Measurements from ENCODE around the gene ABCB4. TPM values are rescaled to one million over a fixed set of nuclear protein-coding genes. Genes with fewer than 3 reads are reported as not detected.

Gene ABCB4
- total and polyA plus RNA-seq, 2 of the 8 experiments (the other 6 are each of a cell fraction or from before 2014, with no cell fraction given), result 0.54 to 0.60 TPM

- Histone ChIP-seq H2BK12ac (ENCODE audit: low read depth, low read length) (peak overlapping the region; percentile 41; the same call in 1 of the 2 replicates), H4K8ac (ENCODE audit: extremely low read depth, insufficient read depth, low read length) (no peak overlapping the region), H2AK5ac (ENCODE audit: low read depth, low read length) (no peak overlapping the region), H3K27ac (ENCODE audit: low read depth, low read length) (no peak overlapping the region), H3K9ac (replicated peaks in 1 of 4; ENCODE audit: extremely low read depth in 1 of 4, low read depth in 3 of 4, low read length in 3 of 4) (no peak overlapping the region), H3K18ac (ENCODE audit: extremely low read depth, low read length) (no peak overlapping the region), H3K27me3 (replicated peaks in 1 of 4; ENCODE audit: control insufficient read depth in 3 of 4, extremely low read depth in 1 of 4, insufficient read depth in 3 of 4, low read length in 3 of 4) (no peaks in the 10 kb centered on the region), H2BK20ac (ENCODE audit: low read length) (no peak overlapping the region), H3K23ac (ENCODE audit: insufficient read length) (no peak overlapping the region), H3K4me1 (replicated peaks in 1 of 4; ENCODE audit: control insufficient read depth in 3 of 4, insufficient read depth in 4 of 4, low read length in 3 of 4) (no peaks in the 10 kb centered on the region), H3K4me2 (ENCODE audit: insufficient read depth in 1 of 2, low read depth in 2 of 2, low read length in 2 of 2) (no peak overlapping the region), H3K56ac (replicated peaks; ENCODE audit: insufficient read length, low read depth, low read length) (no peak overlapping the region), H2BK120ac (replicated peaks; ENCODE audit: low read depth, low read length) (no peak overlapping the region), H3K36me3 (ENCODE audit: control insufficient read depth in 2 of 4, insufficient read depth in 4 of 4, low read length in 3 of 4) (no peaks in the 10 kb centered on the region), H3K79me2 (ENCODE audit: control insufficient read depth in 1 of 2, insufficient read depth in 2 of 2, low read length in 2 of 2) (no peaks in the 10 kb centered on the region), H2AFZ (ENCODE audit: low read length) (peak overlapping the region; percentile 42; the same call in 1 of the 2 replicates), H3K4me3 (ENCODE audit: extremely low read depth in 1 of 4, insufficient read depth in 2 of 4, low read depth in 3 of 4, low read length in 4 of 4) (no peak overlapping the region), H3K4ac (replicated peaks; ENCODE audit: insufficient read length, low read depth, low read length) (no peak overlapping the region), H3K14ac (ENCODE audit: insufficient read length) (no peak overlapping the region), H4K5ac (ENCODE audit: insufficient read length, low read depth, low read length) (no peak overlapping the region), H3K23me2 (ENCODE audit: low read depth, low read length) (no peaks in the 10 kb centered on the region), H3K79me1 (ENCODE audit: low read depth, low read length) (no peaks in the 10 kb centered on the region), H4K20me1 (replicated peaks in 1 of 2; ENCODE audit: control insufficient read depth in 1 of 2, insufficient read depth in 2 of 2, low read length in 2 of 2) (no peaks in the 10 kb centered on the region), H4K91ac (replicated peaks; ENCODE audit: insufficient read length, low read length) (no peak overlapping the region), H2BK5ac (ENCODE audit: low read depth, low read length) (no peak overlapping the region), H3K9me3 (ENCODE audit: insufficient read depth in 2 of 2, low read depth in 1 of 2, low read length in 1 of 2) (no peaks in the 10 kb centered on the region), H2BK15ac (ENCODE audit: low read length) (0 out of 2 replicates have a peak overlapping the region, but pooled peaks have one; percentile 19)
- CTCF ChIA-PET (ENCODE audit: partially characterized antibody), result interaction anchor here (0.7 to 1.7 kb wide), 3 partner anchors 9 to 328 kb away, joined by 3 to 5 read pairs (median 3); no protein-coding TSS in a partner anchor
- no peak for FAIRE-seq
- no peak for DNase-seq (ENCODE audit: low read depth in 1 of 2, low spot score in 2 of 2)
- TF ChIP-seq RFX5 (IDR thresholded peaks at IDR 0.05; ENCODE audit: borderline replicate concordance, low read depth, low read length) (no peak), HDAC6 (IDR thresholded peaks at IDR 0.05; ENCODE audit: low read depth, low read length) (no peak), EP300 (IDR thresholded peaks at IDR 0.05; ENCODE audit: borderline replicate concordance in 1 of 2, low read depth in 2 of 2, low read length in 2 of 2) (no peak), CEBPB (IDR thresholded peaks at IDR 0.05; ENCODE audit: low read depth, low read length) (no peak), EZH2 (IDR thresholded peaks at IDR 0.05; ENCODE audit: low read depth, low read length, severe bottlenecking) (no peak), BACH1 (IDR thresholded peaks at IDR 0.05; ENCODE audit: low read length) (no peak), ZNF274 (IDR thresholded peaks at IDR 0.05; ENCODE audit: borderline replicate concordance, extremely low read depth, low read length) (no peak), RNF2 (IDR thresholded peaks at IDR 0.05; ENCODE audit: borderline replicate concordance, low read depth, low read length, missing control alignments, poor library complexity, severe bottlenecking) (no peak), HDAC2 (IDR thresholded peaks at IDR 0.05; ENCODE audit: borderline replicate concordance in 1 of 2, low read depth in 2 of 2, low read length in 2 of 2) (no peak), CBX8 (IDR thresholded peaks at IDR 0.05; ENCODE audit: borderline replicate concordance, low read depth, low read length) (no peak), POU5F1 (IDR thresholded peaks at IDR 0.05; ENCODE audit: low read depth, low read length) (no peak)
- 83% methylated on average over 7 of the region's 7 CpGs; no CpG with 5 or more reads in 1 of the 2 experiments for WGBS, 2 experiments (ENCODE audit: extremely low coverage in 1 of 2, insufficient coverage in 1 of 2, insufficient read length in 1 of 2, insufficient replicate concordance in 2 of 2, low coverage in 1 of 2, low lambda C conversion rate in 2 of 2, missing lambda C conversion rate in 1 of 2)
- POLR2A ChIA-PET (ENCODE audit: partially characterized antibody), result interaction anchor here (0.8 kb wide), 1 partner anchor 81 kb away, joined by 3 read pairs; no protein-coding TSS in a partner anchor
Observed at GRCh38 chr7:87448388-87448787, 27.1 kb downstream of the ABCB4 start.
